ENCODE results near the gene EML6. TPM values are rescaled to one million over a fixed set of nuclear protein-coding genes. Genes with fewer than 3 reads are reported as not detected.

EML6 gene
- total and polyA plus RNA-seq, 10 of the 15 experiments (the other 5 are each of a cell fraction or from before 2014, with no cell fraction given) = 0.09 to 0.67 (median 0.21) TPM

GRCh38 chr2:54954705-54955357 lies 231.4 kb downstream of the EML6 start (continued):
- TF ChIP-seq PAX8 (IDR thresholded peaks at IDR 0.05) = no peak
- TF ChIP-seq WRNIP1 (IDR thresholded peaks at IDR 0.05; ENCODE audit: borderline replicate concordance, low read depth, low read length) = no peak
- no peak for TF ChIP-seq EZH2 (IDR thresholded peaks at IDR 0.05; ENCODE audit: borderline replicate concordance, control insufficient read depth, low read depth, low read length)
- TF ChIP-seq BCL11A (IDR thresholded peaks at IDR 0.05; ENCODE audit: low read depth, low read length) = peak; percentile 34; the same call in 1 of the 2 replicates
- no peak for TF ChIP-seq SMARCA5 (IDR thresholded peaks at IDR 0.05)
- TF ChIP-seq USF2 (IDR thresholded peaks at IDR 0.05; ENCODE audit: borderline replicate concordance, low read depth, low read length) = no peak
- peak; percentile 80; the same call in 1 of the 2 replicates for TF ChIP-seq DPF2 (IDR thresholded peaks at IDR 0.05)
- no peak for TF ChIP-seq ATF3 (IDR thresholded peaks at IDR 0.05; ENCODE audit: borderline replicate concordance, extremely low read depth, low read depth, low read length)

- H4K20me1 ChIP-seq (ENCODE audit: control insufficient read depth, insufficient read depth) = no peaks in the 10 kb centered on the region
- TF ChIP-seq ZBTB11 (CRISPR knock-in tag; IDR thresholded peaks at IDR 0.05) = no peak
- FAIRE-seq = no peak
- no peak overlapping the region for H3K4me2 ChIP-seq (ENCODE audit: control insufficient read depth, insufficient read depth)
- ChIA-PET POLR2A (no interaction called here), CTCF (interaction anchor here (0.6 to 2.2 kb wide), 2 partner anchors 56 to 185 kb away, joined by 3 to 9 read pairs; no protein-coding TSS in a partner anchor), RAD21 (ENCODE audit: unreplicated experiment) (interaction anchor here (1.0 to 2.6 kb wide), 2 partner anchors 21 to 51 kb away, joined by 3 to 13 read pairs; no protein-coding TSS in a partner anchor), SMC1A (ENCODE audit: uncharacterized antibody, unreplicated experiment) (interaction anchor here (0.8 to 1.9 kb wide), 3 partner anchors 16 to 24 kb away, joined by 3 to 15 read pairs (median 4); no protein-coding TSS in a partner anchor)
- no peak overlapping the region for H3K9ac ChIP-seq (ENCODE audit: control insufficient read depth, insufficient read depth, low read length)
- no peaks in the 10 kb centered on the region; the same call in 1 of the 2 replicates for H3K4me1 ChIP-seq (ENCODE audit: control insufficient read depth, insufficient read depth, low read length)
- no peaks in the 10 kb centered on the region for H3K36me3 ChIP-seq (ENCODE audit: control insufficient read depth in 2 of 2, insufficient read depth in 2 of 2, low read length in 1 of 2)
- WGBS (ENCODE audit: insufficient coverage, insufficient replicate concordance, low lambda C conversion rate, missing lambda C conversion rate) = 60% methylated on average over 9 of the region's 9 CpGs
- no peak overlapping the region for H3K4me3 ChIP-seq
- H3K79me2 ChIP-seq (ENCODE audit: control insufficient read depth, insufficient read depth, low read length) = no peaks in the 10 kb centered on the region
- intact Hi-C loops (cut with micrococcal nuclease; ENCODE audit: unreplicated experiment) (no loop called here), in situ Hi-C loops (cut with MboI) (no loop called here)
- no peaks in the 10 kb centered on the region for H3K9me3 ChIP-seq (replicated peaks; ENCODE audit: control insufficient read depth, insufficient read depth, low read length)
- no peak overlapping the region for H3K27ac ChIP-seq (ENCODE audit: control insufficient read depth, insufficient read depth)
- no peak overlapping the region for H2AFZ ChIP-seq (ENCODE audit: control insufficient read depth, low read depth, low read length)
- BruUV-seq (replicated peaks) = no TSS peak
- H3K27me3 ChIP-seq (replicated peaks in 1 of 2; ENCODE audit: control insufficient read depth in 2 of 2, insufficient read depth in 2 of 2, low read length in 1 of 2) = no peaks in the 10 kb centered on the region
- ATAC-seq = no peak
- DNase-seq (ENCODE audit: low read depth, low spot score) = no peak
Measured at GRCh38 chr2:54955358-54956110, 232.1 kb downstream of the EML6 start.

Measured in GM12878 (cell line).